Ascending aorta (tissue), 2 donors: Measurements from ENCODE around the gene DYNAP. TPM values are rescaled to one million over a fixed set of nuclear protein-coding genes. Genes with fewer than 3 reads are reported as not detected.

Source experiments
- DNase-seq, 2 donors: peaks; one replicate each; pipeline ENCODE4 v3.0.0-alpha.2; 2019; ENCODE audit warnings: low spot score in 2 of 2
- H3K27ac ChIP-seq, 2 donors: fragments of 200-600 bp; sonication (generic); one replicate each; pipeline ENCODE4 v1.5.1; 2016 to 2017; ENCODE audit warnings: mild to moderate bottlenecking in 1 of 2
- H3K27me3 ChIP-seq: fragments of 200-600 bp; sonication (generic); one replicate; pipeline ENCODE4 v1.5.1; 2017
- H3K36me3 ChIP-seq, 2 donors: fragments of 200-600 bp; sonication (generic); one replicate each; pipeline ENCODE4 v1.5.1; 2016
- H3K4me1 ChIP-seq, 2 donors: fragments of 200-600 bp; sonication (generic); one replicate each; pipeline ENCODE4 v1.5.1; 2016 to 2017; ENCODE audit warnings: mild to moderate bottlenecking in 1 of 2
- H3K4me3 ChIP-seq, 2 donors: fragments of 200-600 bp; sonication (generic); one replicate each; pipeline ENCODE4 v1.5.1; 2016 to 2017; ENCODE audit warnings: mild to moderate bottlenecking in 1 of 2
- H3K9me3 ChIP-seq, 2 donors: fragments of 200-600 bp; sonication (generic); one replicate each; pipeline ENCODE4 v1.5.1; 2016
- CTCF ChIP-seq, 3 experiments: fragments of 200-600 bp in 2 of 3; fragments of 450-650 bp in 1 of 3; sonication (generic) in 2 of 3; IDR thresholded peaks; one replicate each; pipeline ENCODE4 v1.5.1; 2016 to 2019; ENCODE audit warnings: antibody characterized with exemption in 3 of 3, mild to moderate bottlenecking in 1 of 3, moderate library complexity in 1 of 3
- intact Hi-C: fragments of 100-400 bp; cut with DNase I; formaldehyde crosslinking; loops from one replicate; pipeline ENCODE4 v1.15.1; 2023
- total RNA-seq: library from RNA; depleted of rRNA; stranded (reverse); fragments of >200 nt; gene quantifications from one replicate; pipeline ENCODE4 v1.1.0, GENCODE V29; 2016

Gene DYNAP
- total RNA-seq, 1 donor from 2014 or later, result not detected

DNA sequence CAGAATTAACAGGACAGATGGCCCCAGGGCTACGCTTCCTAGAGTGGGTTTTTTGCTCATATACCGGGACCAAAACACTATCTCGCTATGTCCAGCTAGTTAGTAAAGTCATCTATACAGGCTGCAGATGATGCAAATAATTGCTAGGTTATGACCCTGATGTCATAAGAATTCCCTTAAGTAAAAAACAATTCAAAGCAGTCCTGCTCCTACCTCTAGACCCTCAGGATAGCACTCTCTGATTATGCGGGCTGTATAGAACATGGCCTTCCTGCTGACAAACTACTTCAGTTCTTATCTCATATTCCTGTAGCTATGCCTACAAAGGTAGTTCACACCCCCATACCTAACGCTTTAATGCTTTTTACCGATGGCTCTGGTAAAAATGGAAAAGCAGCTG is 13.2 kb downstream of the DYNAP start:
- no peaks in the 10 kb centered on the region for H3K27me3 ChIP-seq
- no peaks in the 10 kb centered on the region for H3K9me3 ChIP-seq
- no peaks in the 10 kb centered on the region for H3K36me3 ChIP-seq
- H3K4me1 ChIP-seq, result no peaks in the 10 kb centered on the region
- H3K4me3 ChIP-seq, result no peak overlapping the region
- DNase-seq, result no peak
- intact Hi-C loops, result loop anchor here (10.0 kb wide), 1 partner anchor 49 kb away; no protein-coding TSS in a partner anchor
- H3K27ac ChIP-seq, result no peak overlapping the region
- no peak for TF ChIP-seq CTCF (IDR thresholded peaks at IDR 0.05)

- no peak overlapping the region for H3K27ac ChIP-seq
- H3K36me3 ChIP-seq, result no peaks in the 10 kb centered on the region
- H3K9me3 ChIP-seq, result no peaks in the 10 kb centered on the region
- H3K27me3 ChIP-seq, result no peaks in the 10 kb centered on the region
- no peak overlapping the region for H3K4me3 ChIP-seq
- DNase-seq, result no peak
- no peak for TF ChIP-seq CTCF (IDR thresholded peaks at IDR 0.05)
- no peaks in the 10 kb centered on the region for H3K4me1 ChIP-seq
- intact Hi-C loops, result loop anchor here (10.0 kb wide), 1 partner anchor 52 kb away; no protein-coding TSS in a partner anchor
These were observed 15.8 kb downstream of the DYNAP start for GRCh38 chr18:54606835-54607212.

DNA sequence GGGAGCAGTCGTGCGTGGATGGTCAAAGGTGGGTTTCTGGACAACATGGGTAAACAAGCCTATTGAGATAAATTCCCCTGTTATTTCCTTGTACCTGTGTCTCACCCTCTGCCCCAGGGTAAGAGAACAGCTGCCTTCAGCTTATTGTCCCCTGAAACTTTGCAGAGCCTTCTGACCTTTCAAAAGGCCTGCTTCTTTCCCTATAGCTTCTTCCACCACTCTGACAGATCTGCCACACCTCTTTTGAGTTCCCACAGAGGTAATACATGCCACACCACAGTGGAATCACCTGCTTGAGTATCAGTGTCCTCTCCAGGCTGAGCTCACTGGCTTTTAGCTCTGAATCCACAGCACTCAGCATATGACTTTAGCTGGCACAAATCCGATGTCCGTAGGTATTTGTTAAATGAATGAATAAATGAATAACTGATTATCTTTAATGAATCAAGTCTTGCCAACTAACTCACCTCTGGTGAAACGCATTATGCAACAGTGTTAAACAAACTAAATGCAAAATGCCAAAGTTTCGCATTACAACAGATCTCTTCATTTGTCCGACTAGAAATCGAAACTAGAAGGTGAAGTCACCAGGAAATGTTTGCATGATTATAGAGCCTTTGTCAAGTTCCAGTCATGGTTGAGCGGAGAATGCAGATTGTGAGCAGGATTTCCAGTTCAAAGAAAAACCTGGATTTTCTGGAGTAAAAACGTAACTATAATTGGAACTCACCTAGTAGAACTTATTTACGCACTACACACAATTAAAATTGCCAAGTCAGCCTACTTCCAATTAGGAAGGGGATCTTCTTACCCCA is 16.4 kb downstream of the DYNAP start:
- Histone ChIP-seq H3K27ac (no peak overlapping the region), H3K4me3 (no peak overlapping the region), H3K9me3 (no peaks in the 10 kb centered on the region), H3K27me3 (no peaks in the 10 kb centered on the region), H3K36me3 (no peaks in the 10 kb centered on the region), H3K4me1 (no peaks in the 10 kb centered on the region)
- DNase-seq, result no peak
- intact Hi-C loops, result loop anchor here (10.0 kb wide), 1 partner anchor 53 kb away; no protein-coding TSS in a partner anchor
- no peak for TF ChIP-seq CTCF (IDR thresholded peaks at IDR 0.05)

DNA sequence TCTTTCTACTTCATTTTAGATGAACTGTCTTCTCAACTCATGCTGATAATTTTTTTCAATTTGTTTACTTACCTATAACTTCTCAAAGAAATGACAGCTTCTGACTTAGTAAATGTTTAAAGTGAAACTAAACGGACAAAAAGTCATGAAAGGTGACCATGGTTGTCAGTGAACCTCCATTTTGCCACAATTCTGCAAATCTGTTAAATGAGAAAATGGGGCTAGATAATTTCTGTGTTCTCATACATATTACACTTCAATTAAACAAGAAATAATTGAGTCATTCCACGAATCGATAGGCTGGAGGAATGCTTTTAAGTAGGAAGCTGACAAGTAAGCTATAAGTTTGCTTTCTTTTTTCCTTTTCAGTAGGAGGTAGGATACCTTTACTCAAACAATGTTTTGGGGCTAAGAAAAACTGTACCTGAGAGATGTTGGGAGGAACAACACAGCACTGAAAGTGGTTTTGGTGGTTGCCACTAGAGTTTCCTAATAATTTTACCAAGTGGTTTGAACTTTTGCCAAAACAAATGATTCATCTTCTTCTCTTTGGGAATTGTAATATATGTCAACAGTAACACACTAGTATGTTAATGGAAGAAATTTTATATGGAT is 17.1 kb downstream of the DYNAP start:
- no peak for TF ChIP-seq CTCF (IDR thresholded peaks at IDR 0.05)
- no peaks in the 10 kb centered on the region for H3K9me3 ChIP-seq
- intact Hi-C loops, result loop anchor here (10.0 kb wide), 1 partner anchor 53 kb away; no protein-coding TSS in a partner anchor
- no peak for DNase-seq
- no peaks in the 10 kb centered on the region for H3K4me1 ChIP-seq
- no peak overlapping the region for H3K4me3 ChIP-seq
- no peaks in the 10 kb centered on the region for H3K36me3 ChIP-seq
- H3K27me3 ChIP-seq, result no peaks in the 10 kb centered on the region
- no peak overlapping the region for H3K27ac ChIP-seq

GRCh38 chr18:54611816-54612215 is 20.8 kb downstream of the DYNAP start:
- Histone ChIP-seq H3K27me3 (no peaks in the 10 kb centered on the region), H3K9me3 (no peaks in the 10 kb centered on the region), H3K4me1 (no peaks in the 10 kb centered on the region), H3K27ac (no peak overlapping the region), H3K4me3 (no peak overlapping the region), H3K36me3 (no peaks in the 10 kb centered on the region)
- no peak for DNase-seq
- intact Hi-C loops, result no loop called here
- no peak for TF ChIP-seq CTCF (IDR thresholded peaks at IDR 0.05)
